T-helper 17 cell (primary cell): ENCODE data around the gene SEC11C. TPM values are rescaled to one million over a fixed set of nuclear protein-coding genes. Genes with fewer than 3 reads are reported as not detected.

Experiments used
- ATAC-seq: fragments of 150-1000 bp; cut with Tn5 transposase; 2 replicates; pipeline ENCODE4 v1.10.0; 2021; ENCODE audit warnings: mild to moderate bottlenecking, moderate library complexity
- DNase-seq, 3 donors: peaks; one replicate each; pipeline versions ENCODE4 v3.0.0 to v3.0.0-alpha.2; 2020 to 2021
- H3K9me3 ChIP-seq: one replicate; pipeline ENCODE4 v1.7.0; 2013; ENCODE audit warnings: low read length, mild to moderate bottlenecking; ENCODE audit not compliant: control insufficient read depth, poor library complexity, severe bottlenecking
- H3K27ac Mint-ChIP-seq: one replicate; pipeline ENCODE4 v1.8.0; 2022; ENCODE audit warnings: mild to moderate bottlenecking, moderate library complexity, mixed read lengths
- H3K27me3 Mint-ChIP-seq: one replicate; pipeline ENCODE4 v1.8.0; 2022; ENCODE audit warnings: mixed read lengths
- H3K36me3 Mint-ChIP-seq: one replicate; pipeline ENCODE4 v1.8.0; 2022; ENCODE audit warnings: low read depth, mixed read lengths
- H3K4me1 Mint-ChIP-seq: one replicate; pipeline ENCODE4 v1.8.0; 2022; ENCODE audit warnings: mild to moderate bottlenecking, mixed read lengths
- H3K4me3 Mint-ChIP-seq: one replicate; pipeline ENCODE4 v1.8.0; 2022; ENCODE audit warnings: mild to moderate bottlenecking, moderate library complexity, mixed read lengths
- total RNA-seq, 4 donors: library from RNA in 2 of 4; stranded (reverse) in 2 of 4; gene quantifications; one replicate each; pipeline ENCODE4 v1.2.3 and lab custom pipeline; 2022 to 2026

The SEC11C gene
- total RNA-seq, 2 donors from 2014 or later = 77.7 to 78.9 TPM

- H3K27me3 Mint-ChIP-seq = no peaks in the 10 kb centered on the region
- no peak overlapping the region for H3K27ac Mint-ChIP-seq
- peaks cover 10% of the 10 kb centered on the region for H3K36me3 Mint-ChIP-seq
- no peaks in the 10 kb centered on the region for H3K9me3 ChIP-seq
- DNase-seq (no peak), ATAC-seq (no peak)
- H3K4me1 Mint-ChIP-seq = peaks cover 5% of the 10 kb centered on the region
- no peak overlapping the region for H3K4me3 Mint-ChIP-seq
Measured at GRCh38 chr18:59155153-59155552, 15.5 kb downstream of the SEC11C start.

- ATAC-seq = no peak
- H3K4me3 Mint-ChIP-seq = no peak overlapping the region
Measured at GRCh38 chr18:59156316-59156715, 16.6 kb downstream of the SEC11C start.

GRCh38 chr18:59159265-59159664 is 19.6 kb downstream of the SEC11C start:
- H3K36me3 Mint-ChIP-seq = peaks cover 5% of the 10 kb centered on the region
- ATAC-seq = no peak
- H3K4me1 Mint-ChIP-seq = peaks cover 4% of the 10 kb centered on the region

More at GRCh38 chr18:59156316-59156715, 16.6 kb downstream of the SEC11C start:
- Mint-ChIP-seq H3K27ac (no peak overlapping the region), H3K36me3 (peaks cover 10% of the 10 kb centered on the region), H3K4me1 (peaks cover 2% of the 10 kb centered on the region), H3K27me3 (no peaks in the 10 kb centered on the region)
- DNase-seq = no peak
- no peaks in the 10 kb centered on the region for H3K9me3 ChIP-seq

GRCh38 chr18:59159986-59160385 is 20.3 kb downstream of the SEC11C start:
- no peak for ATAC-seq
- H3K27ac Mint-ChIP-seq = no peak overlapping the region
- H3K9me3 ChIP-seq = no peaks in the 10 kb centered on the region
- no peak overlapping the region for H3K4me3 Mint-ChIP-seq
- DNase-seq = no peak
- H3K27me3 Mint-ChIP-seq = no peaks in the 10 kb centered on the region
- peaks cover 4% of the 10 kb centered on the region for H3K4me1 Mint-ChIP-seq
- H3K36me3 Mint-ChIP-seq = peaks cover 5% of the 10 kb centered on the region

More at GRCh38 chr18:59159265-59159664, 19.6 kb downstream of the SEC11C start:
- H3K27ac Mint-ChIP-seq = no peak overlapping the region
- DNase-seq = no peak
- no peaks in the 10 kb centered on the region for H3K27me3 Mint-ChIP-seq
- H3K9me3 ChIP-seq = no peaks in the 10 kb centered on the region
- no peak overlapping the region for H3K4me3 Mint-ChIP-seq

- no peak overlapping the region for H3K27ac Mint-ChIP-seq
- peaks cover 8% of the 10 kb centered on the region for H3K27me3 Mint-ChIP-seq
- no peak for DNase-seq
- no peaks in the 10 kb centered on the region for H3K4me1 Mint-ChIP-seq
- no peak overlapping the region for H3K4me3 Mint-ChIP-seq
- H3K36me3 Mint-ChIP-seq = no peaks in the 10 kb centered on the region
- no peak for ATAC-seq
- H3K9me3 ChIP-seq = peaks cover 11% of the 10 kb centered on the region
Measured at GRCh38 chr18:59172664-59173249, 33.1 kb downstream of the SEC11C start.

GRCh38 chr18:59177485-59177884 is 37.8 kb downstream of the SEC11C start:
- peaks cover 11% of the 10 kb centered on the region for H3K9me3 ChIP-seq
- DNase-seq (no peak), ATAC-seq (no peak)
- H3K4me1 Mint-ChIP-seq = no peaks in the 10 kb centered on the region
- H3K27ac Mint-ChIP-seq = no peak overlapping the region
- H3K36me3 Mint-ChIP-seq = no peaks in the 10 kb centered on the region
- H3K4me3 Mint-ChIP-seq = no peak overlapping the region
- H3K27me3 Mint-ChIP-seq = peaks cover 32% of the 10 kb centered on the region

- Mint-ChIP-seq H3K27me3 (peaks cover 43% of the 10 kb centered on the region), H3K27ac (no peak overlapping the region), H3K4me3 (no peak overlapping the region), H3K36me3 (no peaks in the 10 kb centered on the region), H3K4me1 (no peaks in the 10 kb centered on the region)
- no peak for DNase-seq
- no peak for ATAC-seq
- H3K9me3 ChIP-seq = no peaks in the 10 kb centered on the region
Measured at GRCh38 chr18:59180150-59180845, 40.6 kb downstream of the SEC11C start.

GRCh38 chr18:59182673-59183072 is 43.0 kb downstream of the SEC11C start:
- no peak overlapping the region for H3K27ac Mint-ChIP-seq
- DNase-seq = no peak
- H3K4me3 Mint-ChIP-seq = no peak overlapping the region
- no peak for ATAC-seq
- peaks cover 41% of the 10 kb centered on the region for H3K27me3 Mint-ChIP-seq
- no peaks in the 10 kb centered on the region for H3K36me3 Mint-ChIP-seq
- no peaks in the 10 kb centered on the region for H3K9me3 ChIP-seq
- no peaks in the 10 kb centered on the region for H3K4me1 Mint-ChIP-seq

GRCh38 chr18:59189008-59189407 is 49.3 kb downstream of the SEC11C start:
- Mint-ChIP-seq H3K36me3 (no peaks in the 10 kb centered on the region), H3K4me3 (no peak overlapping the region), H3K4me1 (no peaks in the 10 kb centered on the region), H3K27me3 (peaks cover 6% of the 10 kb centered on the region), H3K27ac (no peak overlapping the region)
- DNase-seq (no peak), ATAC-seq (no peak)
- no peaks in the 10 kb centered on the region for H3K9me3 ChIP-seq

- H3K27ac Mint-ChIP-seq = no peak overlapping the region
- H3K9me3 ChIP-seq = no peaks in the 10 kb centered on the region
- peaks cover 7% of the 10 kb centered on the region for H3K27me3 Mint-ChIP-seq
- H3K4me1 Mint-ChIP-seq = no peaks in the 10 kb centered on the region
- ATAC-seq (no peak), DNase-seq (no peak)
- no peak overlapping the region for H3K4me3 Mint-ChIP-seq
- H3K36me3 Mint-ChIP-seq = no peaks in the 10 kb centered on the region
Measured at GRCh38 chr18:59189746-59190145, 50.1 kb downstream of the SEC11C start.

GRCh38 chr18:59196161-59196725 is 56.6 kb downstream of the SEC11C start:
- Mint-ChIP-seq H3K4me1 (no peaks in the 10 kb centered on the region), H3K27ac (no peak overlapping the region), H3K4me3 (no peak overlapping the region), H3K27me3 (peaks cover 47% of the 10 kb centered on the region), H3K36me3 (no peaks in the 10 kb centered on the region)
- no peak for ATAC-seq
- DNase-seq = no peak
- H3K9me3 ChIP-seq = no peaks in the 10 kb centered on the region

GRCh38 chr18:59197636-59198035 is 58.0 kb downstream of the SEC11C start:
- no peaks in the 10 kb centered on the region for H3K9me3 ChIP-seq
- H3K4me3 Mint-ChIP-seq = no peak overlapping the region
- H3K27ac Mint-ChIP-seq = no peak overlapping the region
- H3K27me3 Mint-ChIP-seq = peaks cover 57% of the 10 kb centered on the region
- H3K36me3 Mint-ChIP-seq = no peaks in the 10 kb centered on the region
- ATAC-seq (no peak), DNase-seq (no peak)
- H3K4me1 Mint-ChIP-seq = no peaks in the 10 kb centered on the region

- ATAC-seq = no peak
- no peak overlapping the region for H3K27ac Mint-ChIP-seq
Measured at GRCh38 chr18:59198215-59198614, 58.5 kb downstream of the SEC11C start.

GRCh38 chr18:59200787-59201186 is 61.1 kb downstream of the SEC11C start:
- H3K4me1 Mint-ChIP-seq = no peaks in the 10 kb centered on the region
- no peaks in the 10 kb centered on the region for H3K36me3 Mint-ChIP-seq
- peaks cover 69% of the 10 kb centered on the region for H3K27me3 Mint-ChIP-seq
- H3K27ac Mint-ChIP-seq = no peak overlapping the region
- H3K4me3 Mint-ChIP-seq = no peak overlapping the region
- DNase-seq (no peak), ATAC-seq (no peak)
- no peaks in the 10 kb centered on the region for H3K9me3 ChIP-seq

More at GRCh38 chr18:59198215-59198614, 58.5 kb downstream of the SEC11C start:
- H3K9me3 ChIP-seq = no peaks in the 10 kb centered on the region
- no peak overlapping the region for H3K4me3 Mint-ChIP-seq
- DNase-seq = no peak
- no peaks in the 10 kb centered on the region for H3K4me1 Mint-ChIP-seq
- peaks cover 63% of the 10 kb centered on the region for H3K27me3 Mint-ChIP-seq
- no peaks in the 10 kb centered on the region for H3K36me3 Mint-ChIP-seq
